ENCODE data around the gene ABHD16B.

The ABHD16B gene

DNA sequence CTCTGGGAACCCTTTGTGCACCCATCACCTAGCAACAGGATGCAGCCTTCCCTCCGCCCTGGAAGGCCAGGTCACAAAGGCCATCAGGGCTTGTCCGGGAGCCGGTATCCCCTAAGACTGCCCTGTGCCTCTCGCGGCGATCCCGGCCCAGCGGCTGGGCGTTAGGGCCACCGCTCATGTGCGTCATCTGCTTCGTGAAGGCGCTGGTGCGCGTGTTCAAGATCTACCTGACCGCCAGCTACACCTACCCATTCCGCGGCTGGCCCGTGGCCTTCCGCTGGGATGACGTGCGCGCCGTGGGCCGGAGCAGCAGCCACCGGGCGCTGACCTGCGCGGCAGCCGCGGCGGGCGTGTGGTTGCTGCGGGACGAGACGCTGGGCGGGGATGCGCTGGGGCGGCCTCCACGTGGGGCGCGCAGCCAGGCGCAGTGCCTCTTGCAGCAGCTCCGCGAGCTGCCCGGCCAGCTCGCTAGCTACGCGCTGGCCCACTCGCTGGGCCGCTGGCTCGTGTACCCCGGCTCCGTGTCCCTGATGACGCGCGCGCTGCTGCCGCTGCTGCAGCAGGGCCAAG, at the start of gene ABHD16B:
Gene ABHD16B (plus strand): TSS at position 134 of the 570 bp plus-strand sequence. CDS start 43 bp downstream, at position 177.
- Histone ChIP-seq H3K27me3 (ENCODE audit: control insufficient read depth, insufficient read depth, low read length) (peaks cover 23% of the 10 kb centered on the region), H3K4me3 (ENCODE audit: low read length) (no peak within 1 kb of the TSS), H3K9me3 (ENCODE audit: control insufficient read depth, low read length) (no peaks in the 10 kb centered on the region), H3K36me3 (ENCODE audit: control insufficient read depth, insufficient read depth, low read length) (no peaks in the 10 kb centered on the region), H3K9ac (ENCODE audit: low read length) (no peak within 1 kb of the TSS), H3K4me1 (ENCODE audit: control insufficient read depth, insufficient read depth, low read length) (peaks cover 26% of the 10 kb centered on the region)

DNA sequence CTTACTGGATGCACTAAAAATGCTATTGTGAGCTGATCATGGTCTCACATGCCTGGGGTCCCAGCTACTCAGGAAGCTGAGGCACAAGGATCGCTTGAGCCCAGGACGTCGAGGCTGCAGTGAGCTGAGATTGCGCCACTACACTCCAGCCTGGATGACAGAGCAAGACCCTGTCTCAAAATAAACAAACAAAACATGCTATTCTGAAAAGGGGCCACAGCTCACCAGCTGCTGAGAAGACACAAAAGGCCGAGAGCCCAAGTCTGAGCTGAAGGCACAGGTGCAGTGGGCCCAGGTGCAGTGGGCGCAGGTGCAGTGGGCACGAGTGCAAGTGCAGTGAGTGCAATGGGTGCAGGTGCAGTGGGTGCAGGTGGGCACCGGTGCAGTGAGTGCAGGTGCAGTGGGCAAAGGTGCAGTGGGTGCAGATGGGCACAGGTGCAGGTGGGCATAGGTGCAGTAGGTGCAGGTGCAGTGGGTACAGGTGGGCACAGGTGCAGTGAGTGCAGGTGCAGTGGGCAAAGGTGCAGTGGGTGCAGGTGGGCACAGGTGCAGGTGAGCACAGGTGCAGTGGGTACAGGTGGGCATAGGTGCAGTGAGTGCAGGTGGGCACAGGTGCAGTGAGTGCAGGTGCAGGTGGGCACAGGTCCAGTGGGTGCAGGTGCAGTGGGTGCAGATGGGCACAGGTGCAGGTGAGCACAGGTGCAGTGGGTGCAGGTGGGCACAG, 46.2 kb upstream of the ABHD16B start:
- Histone ChIP-seq H3K4me1 (ENCODE audit: control insufficient read depth, insufficient read depth, low read length) (no peaks in the 10 kb centered on the region), H3K27me3 (ENCODE audit: control insufficient read depth, insufficient read depth, low read length) (no peaks in the 10 kb centered on the region), H3K36me3 (ENCODE audit: control insufficient read depth, insufficient read depth, low read length) (no peaks in the 10 kb centered on the region), H3K4me3 (ENCODE audit: low read length) (no peak overlapping the region), H3K9ac (ENCODE audit: low read length) (no peak overlapping the region), H3K9me3 (ENCODE audit: control insufficient read depth, low read length) (no peaks in the 10 kb centered on the region)

DNA sequence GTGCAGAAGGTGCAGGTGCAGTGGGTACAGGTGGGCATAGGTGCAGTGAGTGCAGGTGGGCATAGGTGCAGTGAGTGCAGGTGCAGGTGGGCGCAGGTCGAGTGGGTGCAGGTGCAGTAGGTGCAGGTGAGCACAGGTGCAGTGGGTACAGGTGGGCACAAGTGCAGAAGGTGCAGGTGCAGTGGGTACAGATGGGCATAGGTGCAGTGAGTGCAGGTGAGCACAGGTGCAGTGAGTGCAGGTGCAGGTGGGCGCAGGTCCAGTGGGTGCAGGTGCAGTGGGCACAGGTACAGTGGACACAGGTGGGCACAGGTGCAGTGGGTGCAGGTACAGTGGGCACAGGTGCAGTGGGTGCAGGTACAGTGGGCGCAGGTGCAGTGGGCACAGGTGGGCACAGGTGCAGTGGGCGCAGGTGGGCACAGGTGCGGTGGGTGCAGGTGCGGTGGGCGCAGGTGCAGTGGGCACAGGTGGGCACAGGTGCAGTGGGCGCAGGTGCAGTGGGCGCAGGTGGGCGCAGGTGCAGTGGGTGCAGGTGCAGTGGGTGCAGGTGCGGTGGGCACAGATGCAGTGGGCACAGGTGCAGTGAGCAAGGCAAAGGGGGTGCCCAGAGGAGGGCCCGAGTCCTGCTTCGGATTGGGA, 45.6 kb upstream of the ABHD16B start:
- Histone ChIP-seq H3K9ac (ENCODE audit: low read length) (no peak overlapping the region), H3K4me1 (ENCODE audit: control insufficient read depth, insufficient read depth, low read length) (no peaks in the 10 kb centered on the region), H3K27me3 (ENCODE audit: control insufficient read depth, insufficient read depth, low read length) (no peaks in the 10 kb centered on the region), H3K9me3 (ENCODE audit: control insufficient read depth, low read length) (no peaks in the 10 kb centered on the region), H3K4me3 (ENCODE audit: low read length) (no peak overlapping the region), H3K36me3 (ENCODE audit: control insufficient read depth, insufficient read depth, low read length) (no peaks in the 10 kb centered on the region)

DNA sequence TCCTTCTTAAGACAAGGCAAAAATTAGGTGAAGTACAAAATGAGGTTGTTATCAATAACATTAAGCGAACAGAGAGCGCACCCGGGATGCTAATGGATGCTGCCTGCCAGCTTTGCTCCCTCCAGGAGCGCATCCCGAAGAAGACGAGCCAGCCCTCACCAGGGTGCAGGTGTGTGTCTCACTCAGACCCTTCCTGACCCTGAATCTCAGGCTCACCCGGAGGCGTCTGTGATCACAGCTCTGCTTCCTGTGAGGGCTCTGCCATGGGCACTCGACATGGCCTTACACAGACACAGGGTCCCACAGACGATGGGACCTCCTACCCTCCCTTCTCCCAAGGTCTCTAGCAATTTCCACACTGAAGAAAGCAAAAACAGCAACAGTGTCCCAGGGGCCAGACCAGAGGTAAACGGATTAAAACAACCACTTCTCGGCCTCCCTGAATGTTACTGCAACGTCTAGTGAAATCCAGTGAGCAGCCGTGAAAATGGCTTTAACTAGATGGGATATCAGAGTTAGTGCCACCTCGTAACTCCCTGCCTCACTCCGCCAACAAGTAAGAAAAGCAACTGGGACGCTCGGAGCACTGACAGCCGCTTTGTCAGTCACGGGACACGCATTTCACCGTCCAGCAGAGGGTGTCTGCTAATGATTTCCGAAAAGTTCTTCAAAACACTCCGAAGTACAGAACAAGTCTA, 41.9 kb upstream of the ABHD16B start:
- Histone ChIP-seq H3K4me3 (ENCODE audit: low read length) (no peak overlapping the region), H3K4me1 (ENCODE audit: control insufficient read depth, insufficient read depth, low read length) (no peaks in the 10 kb centered on the region), H3K27me3 (ENCODE audit: control insufficient read depth, insufficient read depth, low read length) (no peaks in the 10 kb centered on the region), H3K36me3 (ENCODE audit: control insufficient read depth, insufficient read depth, low read length) (no peaks in the 10 kb centered on the region), H3K9ac (ENCODE audit: low read length) (no peak overlapping the region), H3K9me3 (ENCODE audit: control insufficient read depth, low read length) (no peaks in the 10 kb centered on the region)

DNA sequence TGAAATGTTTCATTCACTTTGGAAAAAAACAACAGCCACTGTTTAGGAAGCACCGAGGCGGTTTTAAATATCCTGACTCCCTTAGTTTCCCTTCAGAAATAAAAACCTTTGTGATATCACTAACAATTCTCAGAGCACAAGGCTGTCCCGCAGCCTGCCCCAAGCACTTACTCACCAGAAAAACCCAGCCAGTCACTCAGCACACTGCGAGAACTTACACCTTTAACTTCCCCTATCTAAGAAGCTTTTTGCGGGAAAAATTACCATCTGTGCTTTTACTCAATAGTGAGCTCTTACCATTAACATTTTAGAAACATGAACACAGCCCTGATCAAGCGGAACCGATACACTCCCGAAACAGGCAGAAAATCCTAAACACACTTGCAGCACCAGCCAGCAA, 39.5 kb upstream of the ABHD16B start:
- Histone ChIP-seq H3K9me3 (ENCODE audit: control insufficient read depth, low read length) (no peaks in the 10 kb centered on the region), H3K4me1 (ENCODE audit: control insufficient read depth, insufficient read depth, low read length) (no peaks in the 10 kb centered on the region), H3K36me3 (ENCODE audit: control insufficient read depth, insufficient read depth, low read length) (no peaks in the 10 kb centered on the region), H3K9ac (ENCODE audit: low read length) (no peak overlapping the region), H3K4me3 (ENCODE audit: low read length) (no peak overlapping the region), H3K27me3 (ENCODE audit: control insufficient read depth, insufficient read depth, low read length) (peaks cover 5% of the 10 kb centered on the region)

DNA sequence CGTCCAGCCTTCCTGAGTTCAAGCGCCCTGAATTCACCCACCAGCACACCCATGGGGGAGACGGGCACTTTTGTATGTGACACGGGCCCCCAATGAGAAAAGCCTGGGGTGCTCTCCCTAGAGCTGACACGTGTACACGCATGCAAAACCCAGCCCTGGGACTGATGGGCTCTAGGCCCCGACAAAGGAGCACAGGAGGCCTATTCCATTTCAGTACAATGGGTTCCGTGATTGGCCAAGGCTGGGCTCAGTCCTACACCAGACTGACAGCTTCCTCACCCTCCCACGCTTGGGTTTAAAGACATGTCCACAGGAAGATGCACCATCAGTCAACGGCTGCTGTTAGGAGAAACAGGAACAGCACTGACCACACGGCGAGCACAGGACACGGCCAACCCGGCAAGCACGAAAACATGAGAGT, 39.0 kb upstream of the ABHD16B start:
- Histone ChIP-seq H3K9me3 (ENCODE audit: control insufficient read depth, low read length) (no peaks in the 10 kb centered on the region), H3K9ac (ENCODE audit: low read length) (no peak overlapping the region), H3K27me3 (ENCODE audit: control insufficient read depth, insufficient read depth, low read length) (peaks cover 5% of the 10 kb centered on the region), H3K36me3 (ENCODE audit: control insufficient read depth, insufficient read depth, low read length) (no peaks in the 10 kb centered on the region), H3K4me3 (ENCODE audit: low read length) (no peak overlapping the region), H3K4me1 (ENCODE audit: control insufficient read depth, insufficient read depth, low read length) (no peaks in the 10 kb centered on the region)

DNA sequence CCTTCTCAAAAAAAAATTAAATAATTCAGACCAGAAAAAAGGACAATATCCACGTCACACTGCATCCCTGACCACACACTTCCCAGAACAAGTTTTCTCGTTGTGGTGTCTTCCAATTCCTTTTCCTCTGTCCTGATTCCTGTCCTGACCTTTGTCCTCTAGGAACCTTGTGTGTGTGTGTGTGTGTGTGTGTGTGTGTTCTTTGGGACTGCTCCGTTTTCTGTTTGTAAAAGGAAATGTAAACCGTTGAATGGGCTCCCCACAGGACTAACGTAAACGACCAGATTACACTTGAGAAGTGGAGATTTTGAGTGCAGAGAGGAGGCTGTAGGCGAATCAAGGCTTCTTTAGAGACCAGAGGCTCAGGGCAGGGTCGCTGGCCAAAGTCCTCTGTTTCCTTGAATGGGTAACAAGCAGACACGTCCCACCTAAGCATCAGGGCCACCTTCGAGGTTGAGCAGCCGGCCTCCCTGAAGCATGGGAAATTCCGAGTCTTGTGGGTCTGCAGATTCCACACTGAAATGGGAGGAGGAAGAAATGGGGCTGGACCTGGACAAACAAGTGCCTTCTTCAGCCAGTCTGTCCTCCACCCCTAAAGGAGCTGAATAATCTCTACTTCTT, 37.5 kb upstream of the ABHD16B start:
- H3K4me1 ChIP-seq (ENCODE audit: control insufficient read depth, insufficient read depth, low read length): no peaks in the 10 kb centered on the region
- no peak overlapping the region for H3K9ac ChIP-seq (ENCODE audit: low read length)
- H3K36me3 ChIP-seq (ENCODE audit: control insufficient read depth, insufficient read depth, low read length): no peaks in the 10 kb centered on the region
- H3K9me3 ChIP-seq (ENCODE audit: control insufficient read depth, low read length): no peaks in the 10 kb centered on the region
- peaks cover 15% of the 10 kb centered on the region for H3K27me3 ChIP-seq (ENCODE audit: control insufficient read depth, insufficient read depth, low read length)
- no peak overlapping the region for H3K4me3 ChIP-seq (ENCODE audit: low read length)

DNA sequence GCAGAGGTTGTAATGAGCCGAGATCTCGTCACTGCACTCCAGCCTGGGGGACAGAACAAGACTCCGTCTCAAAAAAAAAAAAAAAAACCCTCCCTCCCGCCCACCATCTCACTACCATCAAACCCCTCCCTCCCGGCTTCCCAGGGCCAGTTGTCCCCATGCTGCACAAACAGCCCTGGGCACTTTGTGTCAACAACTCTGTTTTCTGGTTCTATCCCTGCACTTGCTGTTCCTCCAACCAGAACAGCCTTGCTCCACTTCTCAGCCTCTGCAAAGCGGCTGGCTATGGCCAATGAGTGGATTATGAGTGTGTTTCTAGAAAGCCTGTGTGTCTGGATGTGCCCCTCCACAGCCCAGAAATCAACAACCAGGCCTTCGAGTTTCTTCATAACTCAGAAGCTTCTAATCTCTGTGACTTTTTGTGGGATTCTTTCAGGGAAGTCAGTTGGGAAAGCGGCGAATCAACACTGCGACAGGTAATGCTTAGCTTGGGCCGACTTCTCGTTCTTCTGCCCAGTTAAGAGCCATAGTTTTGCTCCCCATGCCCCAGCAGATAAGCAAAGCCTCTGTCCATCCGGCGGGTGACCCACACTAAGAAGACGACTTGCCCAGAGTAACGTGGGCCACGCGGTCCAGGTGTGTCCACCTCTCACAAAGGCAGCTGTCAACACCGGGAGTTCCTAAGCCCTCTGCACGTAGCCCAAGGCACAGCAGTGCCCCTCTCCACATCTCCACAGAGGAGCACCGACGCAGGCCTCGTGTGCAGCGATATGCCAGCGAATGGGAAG, 35.8 kb upstream of the ABHD16B start:
- Histone ChIP-seq H3K4me3 (ENCODE audit: low read length) (no peak overlapping the region), H3K9me3 (ENCODE audit: control insufficient read depth, low read length) (no peaks in the 10 kb centered on the region), H3K27me3 (ENCODE audit: control insufficient read depth, insufficient read depth, low read length) (peaks cover 28% of the 10 kb centered on the region), H3K36me3 (ENCODE audit: control insufficient read depth, insufficient read depth, low read length) (no peaks in the 10 kb centered on the region), H3K9ac (ENCODE audit: low read length) (no peak overlapping the region), H3K4me1 (ENCODE audit: control insufficient read depth, insufficient read depth, low read length) (no peaks in the 10 kb centered on the region)

DNA sequence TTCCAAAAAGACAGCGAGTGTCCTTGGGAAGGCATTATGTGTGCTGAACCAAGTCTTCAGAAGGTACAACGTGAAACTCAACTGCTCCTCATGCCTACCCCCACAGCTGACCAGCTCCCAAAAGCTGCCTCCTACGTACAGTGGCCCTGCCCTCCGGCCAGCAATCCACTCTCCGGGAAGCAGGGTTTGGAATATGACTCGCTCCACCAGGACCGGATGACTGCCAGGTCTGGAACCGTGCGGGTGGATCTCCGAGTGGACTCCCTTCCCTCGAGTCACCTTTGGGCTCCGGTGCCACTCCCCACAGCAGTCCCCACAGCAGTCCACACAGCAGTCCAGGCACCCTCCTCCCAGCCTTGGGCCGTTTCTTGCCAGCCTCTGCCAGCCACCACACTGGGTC, 34.5 kb upstream of the ABHD16B start:
- Histone ChIP-seq H3K4me3 (ENCODE audit: low read length) (no peak overlapping the region), H3K4me1 (ENCODE audit: control insufficient read depth, insufficient read depth, low read length) (no peaks in the 10 kb centered on the region), H3K9me3 (ENCODE audit: control insufficient read depth, low read length) (no peaks in the 10 kb centered on the region), H3K27me3 (ENCODE audit: control insufficient read depth, insufficient read depth, low read length) (peaks cover 28% of the 10 kb centered on the region), H3K36me3 (ENCODE audit: control insufficient read depth, insufficient read depth, low read length) (no peaks in the 10 kb centered on the region), H3K9ac (ENCODE audit: low read length) (no peak overlapping the region)

DNA sequence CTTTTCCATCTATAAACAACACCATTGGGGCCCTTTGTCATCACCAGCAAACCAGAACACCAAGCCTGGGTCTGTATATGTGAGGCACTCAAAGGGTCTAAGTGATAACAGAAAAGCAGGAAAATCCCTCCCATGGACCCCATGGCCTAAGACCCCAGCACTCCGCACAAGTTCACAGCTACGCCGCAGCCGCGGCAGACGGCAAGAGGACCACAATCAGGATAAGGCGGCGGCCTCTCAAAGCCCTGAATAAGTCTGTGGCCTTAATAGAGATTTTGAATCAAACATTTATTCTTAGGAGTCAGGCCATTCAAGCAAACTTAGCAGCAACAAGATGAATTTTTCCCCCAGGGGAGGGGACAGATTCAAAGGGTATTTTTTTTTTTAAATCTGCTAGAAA, 33.2 kb upstream of the ABHD16B start:
- Histone ChIP-seq H3K27me3 (ENCODE audit: control insufficient read depth, insufficient read depth, low read length) (peaks cover 36% of the 10 kb centered on the region), H3K4me1 (ENCODE audit: control insufficient read depth, insufficient read depth, low read length) (peaks cover 5% of the 10 kb centered on the region), H3K4me3 (ENCODE audit: low read length) (no peak overlapping the region)

DNA sequence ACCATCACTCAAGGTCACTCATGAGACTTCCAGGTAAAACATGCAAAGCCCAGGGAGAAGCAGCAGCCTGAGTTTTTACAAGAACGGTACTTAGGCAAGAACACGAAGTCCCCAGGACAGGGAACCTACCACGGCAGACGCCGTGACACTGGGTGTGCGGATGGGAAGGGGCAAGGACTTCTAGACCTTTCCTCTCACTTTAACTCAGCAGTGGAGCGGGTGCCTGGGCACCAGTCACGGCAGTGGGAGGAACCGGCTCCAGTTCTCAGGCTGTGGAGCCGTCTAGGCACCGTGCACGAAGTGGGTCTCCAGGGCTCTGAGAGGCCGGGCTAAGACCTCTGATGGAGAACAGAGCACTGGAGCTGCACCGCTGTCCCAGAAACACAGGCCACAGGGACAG, 32.8 kb upstream of the ABHD16B start:
- Histone ChIP-seq H3K4me3 (ENCODE audit: low read length) (no peak overlapping the region), H3K27me3 (ENCODE audit: control insufficient read depth, insufficient read depth, low read length) (peaks cover 39% of the 10 kb centered on the region), H3K4me1 (ENCODE audit: control insufficient read depth, insufficient read depth, low read length) (peaks cover 8% of the 10 kb centered on the region), H3K9me3 (ENCODE audit: control insufficient read depth, low read length) (no peaks in the 10 kb centered on the region), H3K36me3 (ENCODE audit: control insufficient read depth, insufficient read depth, low read length) (no peaks in the 10 kb centered on the region), H3K9ac (ENCODE audit: low read length) (no peak overlapping the region)

More for the DNA sequence above, 33.2 kb upstream of the ABHD16B start:
- H3K9me3 ChIP-seq (ENCODE audit: control insufficient read depth, low read length): no peaks in the 10 kb centered on the region
- H3K9ac ChIP-seq (ENCODE audit: low read length): no peak overlapping the region
- no peaks in the 10 kb centered on the region for H3K36me3 ChIP-seq (ENCODE audit: control insufficient read depth, insufficient read depth, low read length)

All from mucosa of stomach (tissue), 1 donor.